H1 (cell line): ENCODE measurements around the gene EPS8.

Experiments used
- CBX5 ChIP-seq: fragments of 300-800, 300-1000 bp; sonication (generic); IDR thresholded peaks from 2 replicates; pipeline ENCODE4 v1.7.1; 2016; ENCODE audit warnings: antibody characterized with exemption, low read length, low read depth
- EZH2 ChIP-seq: fragments of 200-600 bp; sonication (generic); IDR thresholded peaks from 2 replicates; pipeline ENCODE4 v1.7.1; 2012; ENCODE audit warnings: low read depth, mild to moderate bottlenecking, moderate library complexity, low read length, inconsistent platforms; ENCODE audit not compliant: severe bottlenecking
- JUN ChIP-seq: IDR thresholded peaks from 2 replicates; pipeline ENCODE4 v1.6.1; 2011; ENCODE audit warnings: low read depth, mild to moderate bottlenecking, improper control_type of control experiment, low read length
- POLR2AphosphoS5 ChIP-seq: IDR thresholded peaks from 2 replicates; pipeline ENCODE4 v1.6.1; 2011; ENCODE audit warnings: low read depth, low read length
- SRF ChIP-seq: IDR thresholded peaks from 2 replicates; pipeline ENCODE4 v1.6.1; 2011; ENCODE audit warnings: mild to moderate bottlenecking, low read depth, low read length, moderate library complexity
- TF ChIP-seq, protein P1 (sequence below), 3 experiments: IDR thresholded peaks; 1 replicate in 2 of 3; 2 replicates in 1 of 3; pipeline versions ENCODE4 v1.5.1 to v1.6.1; 2011; ENCODE audit warnings: low read length in 3 of 3, mild to moderate bottlenecking in 3 of 3, inconsistent platforms in 2 of 3, low read depth in 1 of 3, moderate library complexity in 1 of 3; ENCODE audit not compliant: insufficient read depth in 1 of 3; ENCODE audit errors: control extremely low read depth in 1 of 3
- TF ChIP-seq, protein P2 (sequence below): IDR thresholded peaks from 2 replicates; pipeline ENCODE4 v1.6.1; 2011; ENCODE audit warnings: low read length, improper control_type of control experiment

DNA sequence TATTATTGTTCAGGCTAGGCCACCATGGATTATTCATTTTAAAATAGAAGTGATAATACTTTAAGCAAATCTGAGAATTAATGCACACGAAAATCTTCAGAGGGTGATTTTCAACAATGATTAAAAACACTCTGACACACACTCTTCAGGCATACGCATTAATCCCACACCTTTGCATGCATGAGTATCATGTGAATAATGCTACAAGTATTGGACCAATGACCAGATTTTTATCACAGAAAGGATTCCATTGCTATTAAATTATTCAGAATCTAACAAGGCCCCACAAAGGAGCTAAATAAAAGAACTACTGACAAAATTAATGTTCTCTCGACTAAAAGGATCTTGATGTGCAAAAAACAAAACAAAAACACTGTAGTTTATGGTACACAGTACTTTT is 11.1 kb downstream of the EPS8 start:
- TF ChIP-seq JUN (no peak), CBX5 (no peak), EZH2 (no peak), POLR2AphosphoS5 (no peak), SRF (no peak)
- TF ChIP-seq, protein P1, sequence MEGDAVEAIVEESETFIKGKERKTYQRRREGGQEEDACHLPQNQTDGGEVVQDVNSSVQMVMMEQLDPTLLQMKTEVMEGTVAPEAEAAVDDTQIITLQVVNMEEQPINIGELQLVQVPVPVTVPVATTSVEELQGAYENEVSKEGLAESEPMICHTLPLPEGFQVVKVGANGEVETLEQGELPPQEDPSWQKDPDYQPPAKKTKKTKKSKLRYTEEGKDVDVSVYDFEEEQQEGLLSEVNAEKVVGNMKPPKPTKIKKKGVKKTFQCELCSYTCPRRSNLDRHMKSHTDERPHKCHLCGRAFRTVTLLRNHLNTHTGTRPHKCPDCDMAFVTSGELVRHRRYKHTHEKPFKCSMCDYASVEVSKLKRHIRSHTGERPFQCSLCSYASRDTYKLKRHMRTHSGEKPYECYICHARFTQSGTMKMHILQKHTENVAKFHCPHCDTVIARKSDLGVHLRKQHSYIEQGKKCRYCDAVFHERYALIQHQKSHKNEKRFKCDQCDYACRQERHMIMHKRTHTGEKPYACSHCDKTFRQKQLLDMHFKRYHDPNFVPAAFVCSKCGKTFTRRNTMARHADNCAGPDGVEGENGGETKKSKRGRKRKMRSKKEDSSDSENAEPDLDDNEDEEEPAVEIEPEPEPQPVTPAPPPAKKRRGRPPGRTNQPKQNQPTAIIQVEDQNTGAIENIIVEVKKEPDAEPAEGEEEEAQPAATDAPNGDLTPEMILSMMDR (IDR thresholded peaks at IDR 0.05; ENCODE audit: control extremely low read depth in 1 of 3, insufficient read depth in 1 of 3, low read depth in 1 of 3, low read length in 3 of 3), result no peak
- TF ChIP-seq, protein P2, sequence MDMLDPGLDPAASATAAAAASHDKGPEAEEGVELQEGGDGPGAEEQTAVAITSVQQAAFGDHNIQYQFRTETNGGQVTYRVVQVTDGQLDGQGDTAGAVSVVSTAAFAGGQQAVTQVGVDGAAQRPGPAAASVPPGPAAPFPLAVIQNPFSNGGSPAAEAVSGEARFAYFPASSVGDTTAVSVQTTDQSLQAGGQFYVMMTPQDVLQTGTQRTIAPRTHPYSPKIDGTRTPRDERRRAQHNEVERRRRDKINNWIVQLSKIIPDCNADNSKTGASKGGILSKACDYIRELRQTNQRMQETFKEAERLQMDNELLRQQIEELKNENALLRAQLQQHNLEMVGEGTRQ, result no peak
